Putamen (tissue), 1 donor: ENCODE data around the gene NEDD1.
A peak's percentile ranks its signal among the peaks of the same experiment; 100 is the strongest.

Experiments
- DNase-seq: peaks from one replicate; pipeline ENCODE4 v3.0.0-alpha.2; 2016; ENCODE audit warnings: low spot score

Gene NEDD1

GRCh38 chr12:96902076-96902475, 5.0 kb upstream of the NEDD1 start:
- no peak for DNase-seq

GRCh38 chr12:96906498-96906848, 584 bp upstream of the NEDD1 start:
- no peak for DNase-seq

- DNase-seq: peak; percentile 7
Observed at GRCh38 chr12:96907671-96908422, 790 bp downstream of the NEDD1 start.

GRCh38 chr12:96908423-96908675, 1.3 kb downstream of the NEDD1 start:
- DNase-seq: no peak

GRCh38 chr12:96912261-96912660, 5.2 kb downstream of the NEDD1 start:
- DNase-seq: no peak

GRCh38 chr12:96912943-96913342, 5.9 kb downstream of the NEDD1 start:
- DNase-seq: no peak

GRCh38 chr12:96919510-96920210, 12.6 kb downstream of the NEDD1 start:
- no peak for DNase-seq

- DNase-seq: no peak
Observed at GRCh38 chr12:96948782-96949181, 41.7 kb downstream of the NEDD1 start.

GRCh38 chr12:96979532-96979931, 72.5 kb downstream of the NEDD1 start:
- no peak for DNase-seq

GRCh38 chr12:96980991-96981414, 73.9 kb downstream of the NEDD1 start:
- DNase-seq: no peak

GRCh38 chr12:96981911-96982310, 74.9 kb downstream of the NEDD1 start:
- DNase-seq: no peak

GRCh38 chr12:96982671-96983070, 75.6 kb downstream of the NEDD1 start:
- DNase-seq: no peak

- DNase-seq: no peak
Observed at GRCh38 chr12:96985515-96986362, 78.7 kb downstream of the NEDD1 start.

- DNase-seq: peak; percentile 15
Observed at GRCh38 chr12:96986883-96987523, 79.9 kb downstream of the NEDD1 start.

- DNase-seq: no peak
Observed at GRCh38 chr12:96988919-96989318, 81.9 kb downstream of the NEDD1 start.

GRCh38 chr12:96989916-96990315, 82.9 kb downstream of the NEDD1 start:
- DNase-seq: no peak

- DNase-seq: peak; percentile 14
Observed at GRCh38 chr12:96994900-96995299, 87.8 kb downstream of the NEDD1 start.

- DNase-seq: no peak
Observed at GRCh38 chr12:96995861-96996260, 88.8 kb downstream of the NEDD1 start.

- no peak for DNase-seq
Observed at GRCh38 chr12:96997797-96998484, 90.9 kb downstream of the NEDD1 start.

- DNase-seq: no peak
Observed at GRCh38 chr12:97003276-97003675, 96.2 kb downstream of the NEDD1 start.
